ENCODE measurements around the gene WNT5B. TPM values are rescaled to one million over a fixed set of nuclear protein-coding genes. Genes with fewer than 3 reads are reported as not detected.

The WNT5B gene
- total RNA-seq, 1 donor from 2014 or later = 0.79 TPM

DNA sequence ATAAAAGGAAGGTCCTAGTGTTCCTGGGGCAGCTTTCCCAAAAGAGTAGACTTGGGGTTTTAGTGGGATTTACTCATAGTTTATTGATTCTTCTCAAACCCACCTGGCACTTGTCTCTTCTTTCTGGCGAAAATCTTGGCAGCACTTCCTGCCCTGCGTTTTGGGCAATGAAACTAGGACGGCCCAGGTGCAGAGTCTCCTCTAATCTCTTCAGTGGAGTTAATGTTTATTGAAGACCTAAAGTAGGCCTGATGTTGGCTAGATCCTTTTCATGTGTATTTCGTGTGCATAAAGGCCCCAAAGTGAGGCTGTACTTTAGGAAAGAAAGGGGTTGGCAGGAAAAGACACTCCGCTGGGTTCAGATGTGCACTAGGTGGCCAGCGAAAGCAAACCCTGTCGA is 5.1 kb downstream of the WNT5B start:
- Histone ChIP-seq H3K4me3 (ENCODE audit: low read depth, low read length) (no peak overlapping the region), H3K27me3 (ENCODE audit: control insufficient read depth, insufficient read depth, low read length) (peaks cover 20% of the 10 kb centered on the region), H3K36me3 (ENCODE audit: control insufficient read depth, insufficient read depth, low read length) (no peaks in the 10 kb centered on the region)
- FAIRE-seq (no peak), DNase-seq (ENCODE audit: low read depth) (no peak)
- no peak for TF ChIP-seq CTCF (IDR thresholded peaks at IDR 0.05; ENCODE audit: insufficient read depth, low read length, severe bottlenecking)

DNA sequence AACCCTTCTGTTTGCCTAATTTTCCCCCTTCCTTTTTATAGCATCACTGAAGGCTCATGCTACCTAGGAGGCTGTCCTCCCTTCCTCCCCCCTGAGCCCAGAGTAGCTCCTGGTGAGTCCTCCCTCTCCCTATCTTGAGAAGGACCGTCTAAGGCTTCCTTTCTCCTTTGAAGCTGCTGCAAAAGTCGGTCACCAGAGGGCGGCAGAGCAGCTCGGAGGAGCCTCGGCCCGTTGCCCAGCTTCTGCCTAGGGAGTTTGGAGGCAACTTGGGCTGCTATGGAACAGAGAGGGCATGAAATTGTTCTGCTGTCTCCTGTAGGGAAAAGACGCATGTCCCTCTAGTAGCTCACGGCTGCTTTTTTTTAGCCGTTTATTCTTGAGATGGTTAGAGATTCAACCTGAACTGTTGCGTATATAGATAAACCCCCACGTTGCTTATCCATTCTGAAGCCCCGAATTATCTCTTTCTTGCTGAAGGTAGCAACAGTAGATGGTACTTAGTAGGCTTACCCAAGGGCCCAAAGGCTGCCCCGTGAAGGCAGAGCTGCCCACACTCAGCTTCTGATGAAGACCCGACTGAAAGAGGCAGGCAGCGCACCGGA is 5.7 kb downstream of the WNT5B start:
- DNase-seq (ENCODE audit: low read depth) (peak; percentile 53), FAIRE-seq (no peak)
- H3K4me3 ChIP-seq (ENCODE audit: low read depth, low read length) = no peak overlapping the region
- peaks cover 16% of the 10 kb centered on the region for H3K27me3 ChIP-seq (ENCODE audit: control insufficient read depth, insufficient read depth, low read length)
- no peaks in the 10 kb centered on the region for H3K36me3 ChIP-seq (ENCODE audit: control insufficient read depth, insufficient read depth, low read length)
- peak; percentile 90 for TF ChIP-seq CTCF (IDR thresholded peaks at IDR 0.05; ENCODE audit: insufficient read depth, low read length, severe bottlenecking)

- FAIRE-seq (no peak), DNase-seq (ENCODE audit: low read depth) (no peak)
- no peak overlapping the region for H3K4me3 ChIP-seq (ENCODE audit: low read depth, low read length)
- TF ChIP-seq CTCF (IDR thresholded peaks at IDR 0.05; ENCODE audit: insufficient read depth, low read length, severe bottlenecking) = no peak
- peaks cover 14% of the 10 kb centered on the region for H3K27me3 ChIP-seq (ENCODE audit: control insufficient read depth, insufficient read depth, low read length)
- H3K36me3 ChIP-seq (ENCODE audit: control insufficient read depth, insufficient read depth, low read length) = no peaks in the 10 kb centered on the region
These were observed 6.5 kb downstream of the WNT5B start for GRCh38 chr12:1635301-1636095.

- TF ChIP-seq CTCF (IDR thresholded peaks at IDR 0.05; ENCODE audit: insufficient read depth, low read length, severe bottlenecking) = no peak
- FAIRE-seq (no peak), DNase-seq (ENCODE audit: low read depth) (no peak)
- H3K36me3 ChIP-seq (ENCODE audit: control insufficient read depth, insufficient read depth, low read length) = no peaks in the 10 kb centered on the region
- H3K27me3 ChIP-seq (ENCODE audit: control insufficient read depth, insufficient read depth, low read length) = peaks cover 3% of the 10 kb centered on the region
- no peak overlapping the region for H3K4me3 ChIP-seq (ENCODE audit: low read depth, low read length)
These were observed 9.2 kb downstream of the WNT5B start for GRCh38 chr12:1638203-1638602.

DNA sequence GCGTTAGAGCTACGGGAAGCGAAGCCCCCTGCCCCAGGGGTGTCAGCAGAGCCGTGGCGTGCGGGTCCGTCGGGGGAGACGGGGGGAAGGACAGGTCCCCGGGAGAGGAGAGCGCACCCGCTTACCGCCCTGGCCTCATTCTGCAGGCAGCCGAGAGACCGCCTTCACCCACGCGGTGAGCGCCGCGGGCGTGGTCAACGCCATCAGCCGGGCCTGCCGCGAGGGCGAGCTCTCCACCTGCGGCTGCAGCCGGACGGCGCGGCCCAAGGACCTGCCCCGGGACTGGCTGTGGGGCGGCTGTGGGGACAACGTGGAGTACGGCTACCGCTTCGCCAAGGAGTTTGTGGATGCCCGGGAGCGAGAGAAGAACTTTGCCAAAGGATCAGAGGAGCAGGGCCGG is 10.5 kb downstream of the WNT5B start:
- H3K4me3 ChIP-seq (ENCODE audit: low read depth, low read length) = peak overlapping the region; percentile 19
- FAIRE-seq = no peak
- DNase-seq (ENCODE audit: low read depth) = no peak
- TF ChIP-seq CTCF (IDR thresholded peaks at IDR 0.05; ENCODE audit: insufficient read depth, low read length, severe bottlenecking) = no peak
- no peaks in the 10 kb centered on the region for H3K36me3 ChIP-seq (ENCODE audit: control insufficient read depth, insufficient read depth, low read length)
- H3K27me3 ChIP-seq (ENCODE audit: control insufficient read depth, insufficient read depth, low read length) = peaks cover 2% of the 10 kb centered on the region

Data from bronchial epithelial cell (primary cell).